Cardiac muscle cell (in vitro differentiated cells and primary cell): Measurements from ENCODE around the gene HTATIP2. TPM values are rescaled to one million over a fixed set of nuclear protein-coding genes. Genes with fewer than 3 reads are reported as not detected.
"Not testable (repeated sequence)": the region's sequence is repeated elsewhere in the genome, so short reads cannot be mapped to it uniquely, and the experiment has no call there.

Experiments used
- DNase-seq, 2 donors: peaks; one replicate each; pipeline versions ENCODE4 v3.0.0 to v3.0.0-alpha.2; 2010 to 2017; ENCODE audit warnings: low read depth in 1 of 2, low spot score in 1 of 2
- H3K27ac ChIP-seq: fragments of 200-600 bp; sonication (generic); 2 replicates; pipeline ENCODE4 v1.5.1; 2016
- H3K27me3 ChIP-seq: fragments of 200-600 bp; sonication (generic); 2 replicates; pipeline ENCODE4 v1.6.0; 2016; ENCODE audit warnings: control low read depth
- H3K36me3 ChIP-seq: fragments of 200-600 bp; sonication (generic); 2 replicates; pipeline ENCODE4 v1.5.1; 2016; ENCODE audit warnings: control low read depth
- H3K4me1 ChIP-seq: fragments of 200-600 bp; sonication (generic); 2 replicates; pipeline ENCODE4 v1.8.1; 2017; ENCODE audit warnings: low read depth, mild to moderate bottlenecking, mixed run types
- H3K4me3 ChIP-seq: fragments of 200-600 bp; sonication (generic); 2 replicates; pipeline ENCODE4 v1.5.1; 2016; ENCODE audit warnings: mild to moderate bottlenecking
- H3K9me3 ChIP-seq: fragments of 200-600 bp; sonication (generic); 2 replicates; pipeline ENCODE4 v1.5.1; 2017; ENCODE audit warnings: low read depth, mild to moderate bottlenecking, control low read depth
- CTCF ChIP-seq: IDR thresholded peaks from 2 replicates; pipeline ENCODE4 v1.5.1; 2012; ENCODE audit warnings: low read depth, mild to moderate bottlenecking, low read length
- polyA plus RNA-seq: library from polyadenylated mRNA; unstranded; fragments of >200 nt; fragmentation: Nextera tagmentation; extraction: Ambion mirVana; gene quantifications from 2 replicates; pipeline ENCODE4 v1.2.1, GENCODE V29; 2016
- total RNA-seq: library from RNA; depleted of rRNA; stranded (reverse); fragments of >200 nt; gene quantifications from 2 replicates; pipeline ENCODE4 v1.2.3, GENCODE V29; 2016

HTATIP2 gene
- total and polyA plus RNA-seq, 2 experiments from 2014 or later, result 2.0 to 3.4 TPM

- Histone ChIP-seq H3K4me3 (no peak overlapping the region), H3K4me1 (peaks cover 20% of the 10 kb centered on the region), H3K27ac (no peak overlapping the region), H3K36me3 (no peaks in the 10 kb centered on the region), H3K27me3 (no peaks in the 10 kb centered on the region), H3K9me3 (no peaks in the 10 kb centered on the region)
- no peak for DNase-seq
- TF ChIP-seq CTCF, result no peak
These were observed 9.6 kb downstream of the HTATIP2 start for GRCh38 chr11:20373147-20373546.

- Histone ChIP-seq H3K4me1 (peaks cover 20% of the 10 kb centered on the region), H3K27ac (no peak overlapping the region), H3K27me3 (no peaks in the 10 kb centered on the region), H3K4me3 (no peak overlapping the region), H3K9me3 (no peaks in the 10 kb centered on the region), H3K36me3 (no peaks in the 10 kb centered on the region)
- no peak for DNase-seq
- no peak for TF ChIP-seq CTCF
These were observed 10.2 kb downstream of the HTATIP2 start for GRCh38 chr11:20373568-20374209.

GRCh38 chr11:20374741-20375300 lies 11.3 kb downstream of the HTATIP2 start:
- no peaks in the 10 kb centered on the region for H3K36me3 ChIP-seq
- H3K27ac ChIP-seq, result no peak overlapping the region
- no peak for TF ChIP-seq CTCF
- no peaks in the 10 kb centered on the region for H3K9me3 ChIP-seq
- peaks cover 20% of the 10 kb centered on the region for H3K4me1 ChIP-seq
- H3K27me3 ChIP-seq, result no peaks in the 10 kb centered on the region
- no peak overlapping the region for H3K4me3 ChIP-seq
- no peak for DNase-seq

- Histone ChIP-seq H3K27me3 (no peaks in the 10 kb centered on the region), H3K36me3 (no peaks in the 10 kb centered on the region), H3K27ac (no peak overlapping the region), H3K4me1 (peaks cover 20% of the 10 kb centered on the region), H3K9me3 (no peaks in the 10 kb centered on the region), H3K4me3 (no peak overlapping the region)
- no peak for DNase-seq
- TF ChIP-seq CTCF, result no peak
These were observed 12.7 kb downstream of the HTATIP2 start for GRCh38 chr11:20376162-20376730.

GRCh38 chr11:20385996-20386395 lies 22.5 kb downstream of the HTATIP2 start:
- not testable (repeated sequence) for H3K27ac ChIP-seq, H3K9me3 ChIP-seq, H3K4me3 ChIP-seq, H3K36me3 ChIP-seq, DNase-seq, H3K4me1 ChIP-seq, H3K27me3 ChIP-seq
